IMR-90 (cell line): ENCODE results near the gene SAMD15. TPM values are rescaled to one million over a fixed set of nuclear protein-coding genes. Genes with fewer than 3 reads are reported as not detected.
A peak's percentile ranks its signal among the peaks of the same experiment; 100 is the strongest.

Experiments
- ATAC-seq: fragments of 200-7000 bp; cut with Tn5 transposase; 2 replicates; pipeline ENCODE4 v1.9.1; 2020; ENCODE audit warnings: low read depth, mild to moderate bottlenecking, moderate library complexity
- BruUV-seq: library from RNA; stranded (reverse); fragments of 400-500 nt; replicated peaks from 2 replicates; lab custom pipeline; 2021; lab: Mats Ljungman, UMichigan
- CTCF ChIA-PET: fragments of 300-600 bp; formaldehyde crosslinking; extraction: SDS; loops from one replicate; lab custom pipeline; 2021; ENCODE audit warnings: antibody characterized with exemption; lab: Yijun Ruan, JAX
- POLR2A ChIA-PET: fragments of 300-600 bp; sonication (Branson Sonifier 250); formaldehyde crosslinking; loops from one replicate; lab custom pipeline; 2022; ENCODE audit warnings: antibody characterized with exemption; ENCODE audit not compliant: unreplicated experiment; lab: Charles Lee
- DNase-seq: peaks from one replicate; pipeline ENCODE4 v3.0.0; 2013
- H2AFZ ChIP-seq: replicated peaks from 2 replicates; pipeline ENCODE3; 2013; ENCODE audit warnings: low read length, mild to moderate bottlenecking; ENCODE audit not compliant: poor library complexity
- H2AK5ac ChIP-seq: 2 replicates; pipeline ENCODE4 v1.6.1; 2013; ENCODE audit warnings: low read depth, low read length, inconsistent platforms
- H2AK9ac ChIP-seq: replicated peaks from 2 replicates; pipeline ENCODE3; 2013; ENCODE audit warnings: mild to moderate bottlenecking, low read depth, low read length, moderate library complexity; ENCODE audit not compliant: poor library complexity
- H2BK120ac ChIP-seq: 2 replicates; pipeline ENCODE4 v1.6.1; 2013; ENCODE audit warnings: low read depth, low read length, inconsistent platforms
- H2BK15ac ChIP-seq: 3 replicates; pipeline ENCODE4 v1.6.1; 2013; ENCODE audit warnings: low read depth, low read length, inconsistent platforms
- H2BK20ac ChIP-seq: 2 replicates; pipeline ENCODE4 v1.6.1; 2013; ENCODE audit warnings: low read depth, mild to moderate bottlenecking, inconsistent platforms, low read length, moderate library complexity
- H2BK5ac ChIP-seq: 2 replicates; pipeline ENCODE4 v1.6.1; 2013; ENCODE audit warnings: mild to moderate bottlenecking, low read depth, low read length, inconsistent platforms; ENCODE audit not compliant: poor library complexity, severe bottlenecking
- H3K14ac ChIP-seq: replicated peaks from 2 replicates; pipeline ENCODE4 v1.6.1; 2013; ENCODE audit warnings: low read depth, low read length, inconsistent platforms
- H3K18ac ChIP-seq: 2 replicates; pipeline ENCODE4 v1.6.1; 2013; ENCODE audit warnings: low read depth, low read length, control low read depth
- H3K23ac ChIP-seq: 2 replicates; pipeline ENCODE4 v1.6.1; 2013; ENCODE audit warnings: low read depth, low read length, inconsistent platforms
- H3K27ac ChIP-seq: 2 replicates; pipeline ENCODE4 v1.5.1; 2013; ENCODE audit warnings: mild to moderate bottlenecking, control low read depth, low read length; ENCODE audit not compliant: insufficient read depth
- H3K27me3 ChIP-seq: 2 replicates; pipeline ENCODE4 v1.6.1; 2013; ENCODE audit warnings: low read length; ENCODE audit not compliant: control insufficient read depth, insufficient read depth
- H3K36me3 ChIP-seq: 2 replicates; pipeline ENCODE4 v1.6.1; 2013; ENCODE audit warnings: low read length, mixed read lengths; ENCODE audit not compliant: control insufficient read depth, insufficient read depth
- H3K4ac ChIP-seq: 2 replicates; pipeline ENCODE4 v1.6.1; 2013; ENCODE audit warnings: low read depth, low read length, inconsistent platforms
- H3K4me1 ChIP-seq: 2 replicates; pipeline ENCODE4 v1.6.1; 2013; ENCODE audit warnings: low read length, mixed read lengths; ENCODE audit not compliant: control insufficient read depth, insufficient read depth
- H3K4me2 ChIP-seq: 2 replicates; pipeline ENCODE4 v1.6.1; 2013; ENCODE audit warnings: low read depth, mild to moderate bottlenecking, control low read depth, low read length, moderate library complexity
- H3K4me3 ChIP-seq: 2 replicates; pipeline ENCODE4 v1.5.1; 2013; ENCODE audit warnings: low read depth, mild to moderate bottlenecking, control low read depth, low read length, moderate library complexity; ENCODE audit not compliant: insufficient read depth
- H3K56ac ChIP-seq: 2 replicates; pipeline ENCODE4 v1.6.1; 2013; ENCODE audit warnings: low read length, inconsistent platforms; ENCODE audit not compliant: insufficient read depth; ENCODE audit errors: extremely low read depth
- H3K79me1 ChIP-seq, 2 experiments: 2 replicates each; pipeline ENCODE4 v1.6.1; 2013; ENCODE audit warnings: low read length in 2 of 2, inconsistent platforms in 1 of 2, low read depth in 1 of 2
- H3K9ac ChIP-seq: 2 replicates; pipeline ENCODE4 v1.6.1; 2013; ENCODE audit warnings: low read depth, low read length, control low read depth
- H3K9me1 ChIP-seq: 2 replicates; pipeline ENCODE4 v1.6.1; 2013; ENCODE audit warnings: low read length, inconsistent platforms; ENCODE audit not compliant: insufficient read depth
- H3K9me3 ChIP-seq: 2 replicates; pipeline ENCODE4 v1.6.1; 2013; ENCODE audit warnings: low read length; ENCODE audit not compliant: control insufficient read depth, insufficient read depth
- H4K20me1 ChIP-seq: 2 replicates; pipeline ENCODE4 v1.6.1; 2013; ENCODE audit warnings: low read length, inconsistent platforms; ENCODE audit not compliant: insufficient read depth
- H4K5ac ChIP-seq: 2 replicates; pipeline ENCODE4 v1.6.1; 2013; ENCODE audit warnings: mild to moderate bottlenecking, low read depth, low read length, control low read depth
- H4K8ac ChIP-seq, 2 experiments: 2 replicates each; pipeline ENCODE4 v1.6.1; 2013; ENCODE audit warnings: low read depth in 2 of 2, low read length in 2 of 2, control low read depth in 1 of 2, inconsistent platforms in 1 of 2
- H4K91ac ChIP-seq: 2 replicates; pipeline ENCODE4 v1.6.1; 2013; ENCODE audit warnings: low read depth, low read length, inconsistent platforms; ENCODE audit not compliant: insufficient read depth
- CEBPB ChIP-seq: IDR thresholded peaks from 2 replicates; pipeline ENCODE4 v1.6.1; 2012; ENCODE audit warnings: low read depth, low read length, improper control_type of control experiment
- CHD1 ChIP-seq: IDR thresholded peaks from 2 replicates; pipeline ENCODE4 v1.6.1; 2012; ENCODE audit warnings: low read depth, low read length, improper control_type of control experiment
- MAFK ChIP-seq: IDR thresholded peaks from 2 replicates; pipeline ENCODE4 v1.6.1; 2012; ENCODE audit warnings: low read depth, low read length, improper control_type of control experiment
- MAZ ChIP-seq: IDR thresholded peaks from 2 replicates; pipeline ENCODE4 v1.6.1; 2012; ENCODE audit warnings: low read depth, mild to moderate bottlenecking, low read length, improper control_type of control experiment, moderate library complexity, borderline replicate concordance
- NFE2L2 ChIP-seq: fragments of 150-350 bp; IDR thresholded peaks from 2 replicates; pipeline ENCODE4 v1.6.1; 2016; ENCODE audit warnings: low read depth, mild to moderate bottlenecking, low read length
- POLR2A ChIP-seq: IDR thresholded peaks from 2 replicates; pipeline ENCODE4 v1.6.1; 2012; ENCODE audit warnings: mild to moderate bottlenecking, low read depth, low read length
- RFX5 ChIP-seq: IDR thresholded peaks from 2 replicates; pipeline ENCODE4 v1.8.0; 2012; ENCODE audit warnings: low read depth, mild to moderate bottlenecking, low read length, moderate library complexity
- SMC3 ChIP-seq: fragments of 150-350 bp; IDR thresholded peaks from 2 replicates; pipeline ENCODE4 v1.6.1; 2016; ENCODE audit warnings: low read depth, mild to moderate bottlenecking, antibody characterized with exemption, low read length, moderate library complexity
- USF2 ChIP-seq: fragments of 150-350 bp; IDR thresholded peaks from 2 replicates; pipeline ENCODE4 v1.6.1; 2017; ENCODE audit warnings: mild to moderate bottlenecking, antibody characterized with exemption, low read length, low read depth
- WGBS, 2 experiments: methylation state at CpG; one replicate each; pipeline versions ENCODE4 v1.1.5 to v1.1.7; 2013; ENCODE audit warnings: missing lambda C conversion rate in 2 of 2; ENCODE audit not compliant: insufficient read length in 1 of 2; ENCODE audit errors: extremely low coverage in 2 of 2; 5-methylcytosine and 5-hydroxymethylcytosine counted together
- dilution Hi-C: fragments of 300-500 bp; cut with HindIII; formaldehyde crosslinking; loops from one replicate; pipeline ENCODE4 v1.14.3; 2018; ENCODE audit warnings: low sequenced_read_pairs; ENCODE audit not compliant: unreplicated experiment
- in situ Hi-C: fragments of 300-500 bp; cut with MboI; formaldehyde crosslinking; loops from 3 replicates; pipeline ENCODE4 v1.14.3; 2019; ENCODE audit warnings: low sequenced_read_pairs, inconsistent platforms, mixed read lengths
- intact Hi-C: fragments of 100-400 bp; cut with micrococcal nuclease; formaldehyde crosslinking; loops from 2 replicates; pipeline ENCODE4 v1.10.0; 2022
- polyA plus RNA-seq, 3 experiments: library from polyadenylated mRNA; depleted of rRNA; stranded (reverse); fragments of >200 nt; gene quantifications; 2 replicates each; pipeline ENCODE4 v1.2.3, GENCODE V29; 2012; ENCODE audit warnings: low replicate concordance in 1 of 3
- total RNA-seq: library from RNA; depleted of rRNA; stranded (reverse); fragments of >200 nt; gene quantifications from 2 replicates; pipeline ENCODE4 v1.2.3, GENCODE V29; 2012

Gene SAMD15
- total and polyA plus RNA-seq, 2 of the 4 experiments (the other 2 are of a cell fraction): 0.68 to 1.3 TPM

GRCh38 chr14:77344377-77344996 lies 32.7 kb upstream of the SAMD15 start:
- H3K79me1 ChIP-seq: no peaks in the 10 kb centered on the region
- no peak overlapping the region for H4K5ac ChIP-seq
- dilution Hi-C loops: no loop called here
- no peak overlapping the region for H2BK5ac ChIP-seq
- H4K20me1 ChIP-seq: no peaks in the 10 kb centered on the region
- no peak overlapping the region for H2BK120ac ChIP-seq
- POLR2A ChIA-PET: no interaction called here
- no peak overlapping the region for H2AK9ac ChIP-seq
- no peak overlapping the region for H3K14ac ChIP-seq
- H2BK20ac ChIP-seq: no peak overlapping the region
- DNase-seq (peak; percentile 59), ATAC-seq (peak; percentile 67)
- no peak overlapping the region for H3K27ac ChIP-seq
- H3K27me3 ChIP-seq: no peaks in the 10 kb centered on the region
- in situ Hi-C loops: no loop called here
- H3K4me3 ChIP-seq: no peak overlapping the region
- no peak overlapping the region for H3K9ac ChIP-seq
- no peak overlapping the region for H2AFZ ChIP-seq
- no peak overlapping the region for H3K4ac ChIP-seq
- 43% methylated on average over 1 of the region's 3 CpGs; no CpG with 5 or more reads in 1 of the 2 experiments for WGBS, 2 experiments
- no peak overlapping the region for H4K8ac ChIP-seq
- BruUV-seq: no TSS peak
- no peak overlapping the region for H3K18ac ChIP-seq
- H2BK15ac ChIP-seq: no peak overlapping the region
- CTCF ChIA-PET: no interaction called here
- H3K9me3 ChIP-seq: no peaks in the 10 kb centered on the region
- H3K36me3 ChIP-seq: peaks cover 10% of the 10 kb centered on the region
- no peak overlapping the region; the same call in 1 of the 2 replicates for H3K4me2 ChIP-seq
- no peak overlapping the region for H2AK5ac ChIP-seq
- H3K56ac ChIP-seq: no peak overlapping the region
- no peak overlapping the region for H3K23ac ChIP-seq
- TF ChIP-seq NFE2L2 (no peak), RFX5 (no peak), CEBPB (0 out of 2 replicates have a peak, but pooled peaks have one; percentile 18), POLR2A (no peak), MAZ (no peak), SMC3 (no peak), CHD1 (no peak), MAFK (no peak), USF2 (no peak)
- H4K91ac ChIP-seq: no peak overlapping the region
- 0 out of 2 replicates have a peak, but pooled peaks cover 4% of the 10 kb centered on the region for H3K9me1 ChIP-seq
- peaks cover 4% of the 10 kb centered on the region; the same call in 1 of the 2 replicates for H3K4me1 ChIP-seq
- intact Hi-C loops: no loop called here
